Activated B cell treated with CpG ODN at 0.5 μM for 24 hours (primary cell): ENCODE measurements around the gene PRKN. TPM values are rescaled to one million over a fixed set of nuclear protein-coding genes. Genes with fewer than 3 reads are reported as not detected.

Experiments
- ATAC-seq: fragments of 200-7000 bp; cut with Tn5 transposase; one replicate; pipeline ENCODE4 v1.10.0; 2021; ENCODE audit warnings: low read depth, mild to moderate bottlenecking, moderate library complexity
- CTCF ChIA-PET: fragments of 350-600 bp; sonication (Branson Sonifier 250); formaldehyde crosslinking; loops from one replicate; lab custom pipeline; 2021; ENCODE audit warnings: antibody characterized with exemption; lab: Charles Lee
- POLR2A ChIA-PET: fragments of 350-600 bp; sonication (Branson Sonifier 250); formaldehyde crosslinking; loops from one replicate; lab custom pipeline; 2021; ENCODE audit warnings: antibody characterized with exemption; lab: Charles Lee
- DNase-seq: peaks from one replicate; pipeline ENCODE4 v3.0.0; 2022
- H3K27ac Mint-ChIP-seq: one replicate; pipeline ENCODE4 v1.8.0; 2020; ENCODE audit warnings: mixed read lengths
- H3K27me3 Mint-ChIP-seq: one replicate; pipeline ENCODE4 v1.8.0; 2021; ENCODE audit warnings: mixed read lengths
- H3K36me3 Mint-ChIP-seq: one replicate; pipeline ENCODE4 v1.8.0; 2021; ENCODE audit warnings: low read depth, mixed read lengths
- H3K4me1 Mint-ChIP-seq: one replicate; pipeline ENCODE4 v1.8.0; 2021; ENCODE audit warnings: mixed read lengths
- H3K4me3 Mint-ChIP-seq: one replicate; pipeline ENCODE4 v1.8.0; 2020; ENCODE audit warnings: mild to moderate bottlenecking, mixed read lengths
- H3K9me3 Mint-ChIP-seq: one replicate; pipeline ENCODE4 v1.8.0; 2020; ENCODE audit warnings: mixed read lengths
- CTCF ChIP-seq: fragments of 200-600 bp; IDR thresholded peaks from one replicate; pipeline ENCODE4 v1.8.0; 2022; ENCODE audit warnings: antibody characterized with exemption, mild to moderate bottlenecking
- intact Hi-C: fragments of 100-400 bp; cut with micrococcal nuclease; formaldehyde crosslinking; loops from one replicate; pipeline ENCODE4 v1.15.1; 2024
- total RNA-seq: library from RNA; stranded (reverse); gene quantifications from 2 replicates; pipeline ENCODE4 v1.2.3, GENCODE V29; 2022

PRKN gene
- total RNA-seq, 1 donor from 2014 or later, result 2.3 TPM

- Mint-ChIP-seq H3K9me3 (no peaks in the 10 kb centered on the region), H3K4me3 (no peak overlapping the region), H3K27me3 (peaks cover 9% of the 10 kb centered on the region), H3K36me3 (no peaks in the 10 kb centered on the region), H3K4me1 (no peaks in the 10 kb centered on the region), H3K27ac (no peak overlapping the region)
- DNase-seq (no peak), ATAC-seq (no peak)
- intact Hi-C loops, result no loop called here
- TF ChIP-seq CTCF, result no peak
- CTCF ChIA-PET, result no interaction called here
- POLR2A ChIA-PET, result no interaction called here
Measured at GRCh38 chr6:161415302-161415855, 1312.2 kb downstream of the PRKN start.

- no peak for DNase-seq
- Mint-ChIP-seq H3K36me3 (no peaks in the 10 kb centered on the region), H3K27ac (no peak overlapping the region), H3K9me3 (no peaks in the 10 kb centered on the region), H3K27me3 (peaks cover 9% of the 10 kb centered on the region), H3K4me1 (no peaks in the 10 kb centered on the region), H3K4me3 (no peak overlapping the region)
- POLR2A ChIA-PET, result no interaction called here
- CTCF ChIA-PET, result no interaction called here
- ATAC-seq, result no peak
- intact Hi-C loops, result no loop called here
- TF ChIP-seq CTCF, result no peak
Measured at GRCh38 chr6:161414707-161415106, 1312.9 kb downstream of the PRKN start.

GRCh38 chr6:161414180-161414579 is 1313.4 kb downstream of the PRKN start:
- ChIA-PET CTCF (no interaction called here), POLR2A (no interaction called here)
- DNase-seq (no peak), ATAC-seq (no peak)
- intact Hi-C loops, result no loop called here
- Mint-ChIP-seq H3K4me3 (no peak overlapping the region), H3K27me3 (peaks cover 9% of the 10 kb centered on the region), H3K36me3 (no peaks in the 10 kb centered on the region), H3K27ac (no peak overlapping the region), H3K4me1 (no peaks in the 10 kb centered on the region), H3K9me3 (no peaks in the 10 kb centered on the region)
- no peak for TF ChIP-seq CTCF

- ATAC-seq (no peak), DNase-seq (no peak)
- Mint-ChIP-seq H3K4me1 (no peaks in the 10 kb centered on the region), H3K27me3 (peaks cover 9% of the 10 kb centered on the region), H3K36me3 (no peaks in the 10 kb centered on the region), H3K27ac (no peak overlapping the region), H3K4me3 (no peak overlapping the region), H3K9me3 (no peaks in the 10 kb centered on the region)
- ChIA-PET CTCF (no interaction called here), POLR2A (no interaction called here)
- no peak for TF ChIP-seq CTCF
- intact Hi-C loops, result no loop called here
Measured at GRCh38 chr6:161413355-161413771, 1314.2 kb downstream of the PRKN start.

GRCh38 chr6:161412795-161413194 is 1314.8 kb downstream of the PRKN start:
- POLR2A ChIA-PET, result no interaction called here
- no peak overlapping the region for H3K27ac Mint-ChIP-seq

More at GRCh38 chr6:161412795-161413194, 1314.8 kb downstream of the PRKN start:
- CTCF ChIA-PET, result no interaction called here
- no peaks in the 10 kb centered on the region for H3K4me1 Mint-ChIP-seq
- H3K4me3 Mint-ChIP-seq, result no peak overlapping the region
- H3K36me3 Mint-ChIP-seq, result no peaks in the 10 kb centered on the region
- ATAC-seq (no peak), DNase-seq (no peak)
- no peak for TF ChIP-seq CTCF
- intact Hi-C loops, result no loop called here
- H3K27me3 Mint-ChIP-seq, result peaks cover 7% of the 10 kb centered on the region
- H3K9me3 Mint-ChIP-seq, result no peaks in the 10 kb centered on the region
